WTC11 (cell line): ENCODE data around the gene ME2.
"Not testable (repeated sequence)": the region's sequence is repeated elsewhere in the genome, so short reads cannot be mapped to it uniquely, and the experiment has no call there.

Source experiments
- JUN ChIP-seq: sonication (generic); formaldehyde crosslinking; IDR thresholded peaks from 2 replicates; pipeline ENCODE4 v1.8.0; 2023; ENCODE audit warnings: mild to moderate bottlenecking, missing genetic modification reagents
- MXD4 ChIP-seq: fragments of 250-450 bp; sonication (Bioruptor Pico); IDR thresholded peaks from 2 replicates; pipeline ENCODE4 v1.8.0; 2021; ENCODE audit warnings: mild to moderate bottlenecking, moderate library complexity, borderline replicate concordance
- TF ChIP-seq, protein P1 (sequence below): fragments of 200-600 bp; IDR thresholded peaks from 2 replicates; pipeline ENCODE4 v1.8.0; 2022; ENCODE audit warnings: antibody characterized with exemption
- TF ChIP-seq, protein P2 (sequence below): sonication (generic); formaldehyde crosslinking; IDR thresholded peaks from 2 replicates; pipeline ENCODE4 v1.8.0; 2022; ENCODE audit warnings: mild to moderate bottlenecking, missing genetic modification reagents
- TF ChIP-seq, protein P3 (sequence below): fragments of 250-450 bp; sonication (Bioruptor Pico); conservative IDR thresholded peaks from 2 replicates; pipeline ENCODE4 v1.9.0; 2021; ENCODE audit warnings: mild to moderate bottlenecking

DNA sequence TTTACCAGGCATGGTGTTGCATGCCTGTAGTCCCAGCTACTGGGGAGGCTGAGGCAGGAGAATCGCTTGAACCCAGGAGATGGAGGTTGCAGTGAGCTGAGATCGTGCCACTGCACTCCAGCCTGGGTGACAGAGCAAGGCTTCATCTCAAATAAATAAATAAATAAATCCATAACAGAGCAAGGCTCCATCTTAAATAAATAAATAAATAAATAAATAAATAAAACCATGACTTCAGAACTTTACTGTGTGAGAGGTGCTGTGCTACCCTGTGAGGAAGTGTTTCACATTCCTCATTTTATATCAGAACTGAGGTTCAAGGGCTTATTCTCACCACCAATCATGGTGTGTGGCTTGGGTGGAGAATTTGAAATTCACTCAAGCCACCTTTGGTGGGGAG, 67.0 kb downstream of the ME2 start:
- TF ChIP-seq, protein P1, sequence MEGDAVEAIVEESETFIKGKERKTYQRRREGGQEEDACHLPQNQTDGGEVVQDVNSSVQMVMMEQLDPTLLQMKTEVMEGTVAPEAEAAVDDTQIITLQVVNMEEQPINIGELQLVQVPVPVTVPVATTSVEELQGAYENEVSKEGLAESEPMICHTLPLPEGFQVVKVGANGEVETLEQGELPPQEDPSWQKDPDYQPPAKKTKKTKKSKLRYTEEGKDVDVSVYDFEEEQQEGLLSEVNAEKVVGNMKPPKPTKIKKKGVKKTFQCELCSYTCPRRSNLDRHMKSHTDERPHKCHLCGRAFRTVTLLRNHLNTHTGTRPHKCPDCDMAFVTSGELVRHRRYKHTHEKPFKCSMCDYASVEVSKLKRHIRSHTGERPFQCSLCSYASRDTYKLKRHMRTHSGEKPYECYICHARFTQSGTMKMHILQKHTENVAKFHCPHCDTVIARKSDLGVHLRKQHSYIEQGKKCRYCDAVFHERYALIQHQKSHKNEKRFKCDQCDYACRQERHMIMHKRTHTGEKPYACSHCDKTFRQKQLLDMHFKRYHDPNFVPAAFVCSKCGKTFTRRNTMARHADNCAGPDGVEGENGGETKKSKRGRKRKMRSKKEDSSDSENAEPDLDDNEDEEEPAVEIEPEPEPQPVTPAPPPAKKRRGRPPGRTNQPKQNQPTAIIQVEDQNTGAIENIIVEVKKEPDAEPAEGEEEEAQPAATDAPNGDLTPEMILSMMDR = not testable (repeated sequence)
- TF ChIP-seq, protein P2, sequence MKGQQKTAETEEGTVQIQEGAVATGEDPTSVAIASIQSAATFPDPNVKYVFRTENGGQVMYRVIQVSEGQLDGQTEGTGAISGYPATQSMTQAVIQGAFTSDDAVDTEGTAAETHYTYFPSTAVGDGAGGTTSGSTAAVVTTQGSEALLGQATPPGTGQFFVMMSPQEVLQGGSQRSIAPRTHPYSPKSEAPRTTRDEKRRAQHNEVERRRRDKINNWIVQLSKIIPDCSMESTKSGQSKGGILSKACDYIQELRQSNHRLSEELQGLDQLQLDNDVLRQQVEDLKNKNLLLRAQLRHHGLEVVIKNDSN (CRISPR knock-in tag) = not testable (repeated sequence)
- not testable (repeated sequence) for TF ChIP-seq JUN, MXD4 (CRISPR knock-in tag)
- TF ChIP-seq, protein P3, sequence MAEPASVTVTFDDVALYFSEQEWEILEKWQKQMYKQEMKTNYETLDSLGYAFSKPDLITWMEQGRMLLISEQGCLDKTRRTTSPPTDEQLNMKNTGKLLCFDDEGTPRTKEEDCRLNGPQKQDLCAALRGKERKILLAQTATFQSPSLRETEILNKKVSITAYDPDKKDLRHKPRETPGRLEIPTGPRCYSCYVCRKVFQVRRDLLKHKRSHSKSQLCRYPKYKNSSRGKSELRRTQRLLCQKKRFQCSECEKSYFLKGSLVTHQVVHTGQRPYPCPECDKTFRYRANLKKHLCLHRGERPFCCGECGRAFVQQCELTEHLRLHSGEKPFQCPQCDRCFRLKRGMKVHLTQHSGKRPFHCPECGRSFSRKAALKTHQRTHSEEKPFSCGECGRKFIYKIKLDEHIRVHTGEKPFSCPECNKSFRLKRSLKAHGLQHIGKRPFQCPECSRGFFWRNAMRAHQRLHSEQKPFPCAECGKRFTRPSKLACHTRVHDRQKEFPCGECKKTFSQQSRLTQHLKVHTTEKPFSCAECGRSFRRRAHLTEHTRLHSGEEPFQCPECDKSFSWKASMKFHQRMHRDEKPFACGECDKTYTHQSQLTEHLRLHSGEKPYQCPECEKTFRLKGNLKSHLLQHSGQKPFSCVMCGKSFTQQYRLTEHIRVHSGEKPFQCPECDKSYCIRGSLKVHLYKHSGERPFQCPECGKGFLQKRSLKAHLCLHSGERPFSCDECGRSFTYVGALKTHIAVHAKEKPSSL = not testable (repeated sequence)
